WTC11 (cell line): Measurements from ENCODE around the gene IL16. TPM values are rescaled to one million over a fixed set of nuclear protein-coding genes. Genes with fewer than 3 reads are reported as not detected.

ENCODE experiments used
- ATAC-seq: fragments of 200-7000 bp; cut with Tn5 transposase; 2 replicates; pipeline ENCODE4 v1.10.0; 2021; ENCODE audit warnings: mild to moderate bottlenecking, moderate library complexity
- CTCF ChIA-PET: fragments of 300-600 bp; sonication (Branson Sonifier 250); formaldehyde crosslinking; loops from one replicate; lab custom pipeline; 2021; ENCODE audit warnings: antibody characterized with exemption; lab: Charles Lee
- POLR2A ChIA-PET: fragments of 350-600 bp; sonication (Branson Sonifier 250); formaldehyde crosslinking; loops from one replicate; lab custom pipeline; 2021; ENCODE audit warnings: antibody characterized with exemption; lab: Charles Lee
- DNase-seq: peaks from one replicate; pipeline ENCODE4 v3.0.0; 2021; ENCODE audit warnings: low spot score
- H3K27ac Mint-ChIP-seq: 2 replicates; pipeline ENCODE4 v1.8.0; 2021; ENCODE audit warnings: mixed read lengths
- H3K27me3 Mint-ChIP-seq: 2 replicates; pipeline ENCODE4 v1.8.0; 2021; ENCODE audit warnings: low read depth, mild to moderate bottlenecking, moderate library complexity, mixed read lengths
- H3K36me3 Mint-ChIP-seq: 2 replicates; pipeline ENCODE4 v1.8.0; 2021; ENCODE audit warnings: mixed read lengths
- H3K4me1 Mint-ChIP-seq: 2 replicates; pipeline ENCODE4 v1.8.0; 2022; ENCODE audit warnings: mixed read lengths
- H3K4me3 Mint-ChIP-seq: 2 replicates; pipeline ENCODE4 v1.8.0; 2021; ENCODE audit warnings: mild to moderate bottlenecking, moderate library complexity, mixed read lengths
- H3K9me3 Mint-ChIP-seq: 2 replicates; pipeline ENCODE4 v1.8.0; 2021; ENCODE audit warnings: mixed read lengths
- ATF1 ChIP-seq: sonication (generic); formaldehyde crosslinking; IDR thresholded peaks from 2 replicates; pipeline ENCODE4 v1.8.1; 2023; ENCODE audit warnings: mild to moderate bottlenecking, moderate library complexity, missing genetic modification reagents
- CDX4 ChIP-seq: fragments of 250-450 bp; sonication (Bioruptor Pico); IDR thresholded peaks from 2 replicates; pipeline ENCODE4 v1.9.0; 2021; ENCODE audit warnings: moderate library complexity, mild to moderate bottlenecking, inconsistent platforms, borderline replicate concordance
- E2F1 ChIP-seq: sonication (generic); formaldehyde crosslinking; IDR thresholded peaks from 2 replicates; pipeline ENCODE4 v1.8.0; 2022; ENCODE audit warnings: mild to moderate bottlenecking, missing genetic modification reagents
- ELF4 ChIP-seq: sonication (generic); formaldehyde crosslinking; IDR thresholded peaks from 2 replicates; pipeline ENCODE4 v1.8.1; 2022; ENCODE audit warnings: low read depth, mild to moderate bottlenecking, moderate library complexity, missing genetic modification reagents
- FOXP1 ChIP-seq: sonication (generic); formaldehyde crosslinking; IDR thresholded peaks from 2 replicates; pipeline ENCODE4 v1.8.0; 2022; ENCODE audit warnings: missing genetic modification reagents, mild to moderate bottlenecking, moderate library complexity, borderline replicate concordance
- GABPB1 ChIP-seq: sonication (generic); formaldehyde crosslinking; IDR thresholded peaks from 2 replicates; pipeline ENCODE4 v1.8.1; 2023; ENCODE audit warnings: mild to moderate bottlenecking, missing genetic modification reagents
- NFATC4 ChIP-seq: fragments of 250-450 bp; sonication (Bioruptor Pico); IDR thresholded peaks from 2 replicates; pipeline ENCODE4 v1.9.0; 2021; ENCODE audit warnings: mild to moderate bottlenecking
- NFYB ChIP-seq: sonication (generic); formaldehyde crosslinking; conservative IDR thresholded peaks from 2 replicates; pipeline ENCODE4 v1.8.0; 2022; ENCODE audit warnings: low read depth, missing genetic modification reagents
- NR2C2 ChIP-seq: sonication (generic); formaldehyde crosslinking; IDR thresholded peaks from 2 replicates; pipeline ENCODE4 v1.8.0; 2022; ENCODE audit warnings: mild to moderate bottlenecking, missing genetic modification reagents
- NR3C1 ChIP-seq: sonication (generic); formaldehyde crosslinking; conservative IDR thresholded peaks from 2 replicates; pipeline ENCODE4 v1.8.1; 2023; ENCODE audit warnings: low read depth, mild to moderate bottlenecking, missing genetic modification reagents
- PRDM15 ChIP-seq: sonication (generic); formaldehyde crosslinking; IDR thresholded peaks from 2 replicates; pipeline ENCODE4 v1.8.0; 2022; ENCODE audit warnings: missing genetic modification reagents
- PREB ChIP-seq: sonication (generic); formaldehyde crosslinking; IDR thresholded peaks from 2 replicates; pipeline ENCODE4 v1.8.1; 2022; ENCODE audit warnings: mild to moderate bottlenecking, missing genetic modification reagents, moderate library complexity, borderline replicate concordance
- PRRX2 ChIP-seq: fragments of 250-450 bp; sonication (Bioruptor Pico); IDR thresholded peaks from 2 replicates; pipeline ENCODE4 v1.8.0; 2021; ENCODE audit warnings: mild to moderate bottlenecking
- RELA ChIP-seq: sonication (generic); formaldehyde crosslinking; IDR thresholded peaks from 2 replicates; pipeline ENCODE4 v1.8.1; 2022; ENCODE audit warnings: missing genetic modification reagents, mild to moderate bottlenecking, borderline replicate concordance
- USF1 ChIP-seq: sonication (generic); formaldehyde crosslinking; IDR thresholded peaks from 2 replicates; pipeline ENCODE4 v1.8.0; 2022; ENCODE audit warnings: mild to moderate bottlenecking, missing genetic modification reagents
- ZMAT4 ChIP-seq: fragments of 250-450 bp; sonication (Bioruptor Pico); IDR thresholded peaks from 2 replicates; pipeline ENCODE4 v1.9.0; 2021; ENCODE audit warnings: mild to moderate bottlenecking
- ZNF416 ChIP-seq: fragments of 250-450 bp; sonication (Bioruptor Pico); IDR thresholded peaks from 2 replicates; pipeline ENCODE4 v1.9.0; 2021; ENCODE audit warnings: mild to moderate bottlenecking, inconsistent platforms
- ZSCAN18 ChIP-seq: fragments of 250-450 bp; sonication (Bioruptor Pico); IDR thresholded peaks from 2 replicates; pipeline ENCODE4 v2.1.2; 2022; ENCODE audit warnings: mild to moderate bottlenecking, moderate library complexity
- total RNA-seq: library from RNA; stranded (reverse); gene quantifications from 3 replicates; pipeline ENCODE4 v1.2.3, GENCODE V29; 2021

Gene IL16
- total RNA-seq, 1 experiment from 2014 or later: 0.61 TPM

GRCh38 chr15:81323944-81324881 lies 127.5 kb downstream of the IL16 start, which contains the start of gene STARD5 (continued):
- 0 out of 2 replicates have a peak, but pooled peaks have one; percentile 10 for TF ChIP-seq USF1 (CRISPR knock-in tag)
- TF ChIP-seq NFYB: peak; percentile 83

GRCh38 chr15:81326466-81327212 lies 130.0 kb downstream of the IL16 start:
- Mint-ChIP-seq H3K4me3 (no peak overlapping the region), H3K9me3 (no peaks in the 10 kb centered on the region), H3K36me3 (no peaks in the 10 kb centered on the region), H3K27me3 (peaks cover 12% of the 10 kb centered on the region), H3K4me1 (peaks cover 11% of the 10 kb centered on the region), H3K27ac (no peak overlapping the region)
- ChIA-PET CTCF (interaction anchor here (0.8 to 1.4 kb wide), 5 partner anchors 9 to 61 kb away, joined by 3 to 8 read pairs (median 3); no protein-coding TSS in a partner anchor), POLR2A (no interaction called here)
- TF ChIP-seq ZNF416 (no peak), ELF4 (CRISPR knock-in tag) (no peak), FOXP1 (CRISPR knock-in tag) (no peak), PREB (CRISPR knock-in tag) (no peak), E2F1 (no peak), CDX4 (CRISPR knock-in tag) (no peak), PRRX2 (CRISPR knock-in tag) (no peak), NFATC4 (CRISPR knock-in tag) (no peak), ZSCAN18 (CRISPR knock-in tag) (no peak), ZMAT4 (CRISPR knock-in tag) (no peak), PRDM15 (no peak), RELA (CRISPR knock-in tag) (no peak), NR3C1 (CRISPR knock-in tag) (no peak), GABPB1 (CRISPR knock-in tag) (no peak), ATF1 (no peak), NR2C2 (CRISPR knock-in tag) (no peak)
- DNase-seq (no peak), ATAC-seq (no peak)
